Cardiac muscle cell (in vitro differentiated cells and primary cell): ENCODE measurements around the gene GTPBP2. TPM values are rescaled to one million over a fixed set of nuclear protein-coding genes. Genes with fewer than 3 reads are reported as not detected.

Source experiments
- DNase-seq, 2 donors: peaks; one replicate each; pipeline versions ENCODE4 v3.0.0 to v3.0.0-alpha.2; 2010 to 2017; ENCODE audit warnings: low read depth in 1 of 2, low spot score in 1 of 2
- H3K27ac ChIP-seq: fragments of 200-600 bp; sonication (generic); 2 replicates; pipeline ENCODE4 v1.5.1; 2016
- H3K27me3 ChIP-seq: fragments of 200-600 bp; sonication (generic); 2 replicates; pipeline ENCODE4 v1.6.0; 2016; ENCODE audit warnings: control low read depth
- H3K36me3 ChIP-seq: fragments of 200-600 bp; sonication (generic); 2 replicates; pipeline ENCODE4 v1.5.1; 2016; ENCODE audit warnings: control low read depth
- H3K4me1 ChIP-seq: fragments of 200-600 bp; sonication (generic); 2 replicates; pipeline ENCODE4 v1.8.1; 2017; ENCODE audit warnings: low read depth, mild to moderate bottlenecking, mixed run types
- H3K4me3 ChIP-seq: fragments of 200-600 bp; sonication (generic); 2 replicates; pipeline ENCODE4 v1.5.1; 2016; ENCODE audit warnings: mild to moderate bottlenecking
- H3K9me3 ChIP-seq: fragments of 200-600 bp; sonication (generic); 2 replicates; pipeline ENCODE4 v1.5.1; 2017; ENCODE audit warnings: low read depth, mild to moderate bottlenecking, control low read depth
- CTCF ChIP-seq: IDR thresholded peaks from 2 replicates; pipeline ENCODE4 v1.5.1; 2012; ENCODE audit warnings: low read depth, mild to moderate bottlenecking, low read length
- polyA plus RNA-seq: library from polyadenylated mRNA; unstranded; fragments of >200 nt; fragmentation: Nextera tagmentation; extraction: Ambion mirVana; gene quantifications from 2 replicates; pipeline ENCODE4 v1.2.1, GENCODE V29; 2016
- total RNA-seq: library from RNA; depleted of rRNA; stranded (reverse); fragments of >200 nt; gene quantifications from 2 replicates; pipeline ENCODE4 v1.2.3, GENCODE V29; 2016

The GTPBP2 gene
- total and polyA plus RNA-seq, 2 experiments from 2014 or later = 16.4 to 63.6 TPM

GRCh38 chr6:43584892-43585570 lies 44.0 kb downstream of the GTPBP2 start:
- peak in 1 of 2 donors; percentile 7 for DNase-seq
- H3K27ac ChIP-seq = no peak overlapping the region

GRCh38 chr6:43582911-43583310 lies 46.2 kb downstream of the GTPBP2 start:
- H3K4me1 ChIP-seq = no peaks in the 10 kb centered on the region
- no peak overlapping the region for H3K27ac ChIP-seq
- H3K36me3 ChIP-seq = peaks cover 22% of the 10 kb centered on the region
- no peak overlapping the region for H3K4me3 ChIP-seq
- TF ChIP-seq CTCF = no peak
- DNase-seq = no peak
- H3K27me3 ChIP-seq = no peaks in the 10 kb centered on the region
- no peaks in the 10 kb centered on the region for H3K9me3 ChIP-seq

More at GRCh38 chr6:43584892-43585570, 44.0 kb downstream of the GTPBP2 start:
- peaks cover 25% of the 10 kb centered on the region for H3K36me3 ChIP-seq
- TF ChIP-seq CTCF = no peak
- H3K9me3 ChIP-seq = no peaks in the 10 kb centered on the region
- no peak overlapping the region for H3K4me3 ChIP-seq
- H3K4me1 ChIP-seq = no peaks in the 10 kb centered on the region
- no peaks in the 10 kb centered on the region for H3K27me3 ChIP-seq

- H3K9me3 ChIP-seq = no peaks in the 10 kb centered on the region
- H3K27ac ChIP-seq = no peak overlapping the region
- peaks cover 11% of the 10 kb centered on the region for H3K36me3 ChIP-seq
- no peak for DNase-seq
- no peak for TF ChIP-seq CTCF
- H3K4me1 ChIP-seq = peaks cover 7% of the 10 kb centered on the region
- no peak overlapping the region for H3K4me3 ChIP-seq
- H3K27me3 ChIP-seq = no peaks in the 10 kb centered on the region
These were observed 49.9 kb downstream of the GTPBP2 start for GRCh38 chr6:43579171-43579570.

- no peak overlapping the region for H3K4me3 ChIP-seq
- no peak overlapping the region for H3K27ac ChIP-seq
- H3K4me1 ChIP-seq = peaks cover 8% of the 10 kb centered on the region
- no peak for TF ChIP-seq CTCF
- H3K27me3 ChIP-seq = no peaks in the 10 kb centered on the region
- no peak for DNase-seq
- peaks cover 6% of the 10 kb centered on the region for H3K36me3 ChIP-seq
- H3K9me3 ChIP-seq = no peaks in the 10 kb centered on the region
These were observed 50.3 kb downstream of the GTPBP2 start for GRCh38 chr6:43578748-43579147.

GRCh38 chr6:43575772-43576551 lies 53.1 kb downstream of the GTPBP2 start, which contains the start of the genes POLH and XPO5:
Gene POLH, plus strand, starts transcription at chr6:43576185. Its CDS starts 6,135 bp downstream, at chr6:43582320.
Gene XPO5, minus strand, starts transcription at chr6:43576038. Its CDS starts 174 bp downstream, at chr6:43575864.
- peaks cover 14% of the 10 kb centered on the region for H3K36me3 ChIP-seq
- peaks cover 8% of the 10 kb centered on the region for H3K4me1 ChIP-seq
- H3K27me3 ChIP-seq = no peaks in the 10 kb centered on the region
- TF ChIP-seq CTCF = peak; percentile 31
- peak within 1 kb of the TSS; percentile 66 for H3K4me3 ChIP-seq
- DNase-seq = peak; percentile 94 to 96
- no peaks in the 10 kb centered on the region for H3K9me3 ChIP-seq
- H3K27ac ChIP-seq = peak within 1 kb of the TSS; percentile 83
